Heart right ventricle (tissue), 16 donors: ENCODE measurements around the gene PYGO2. TPM values are rescaled to one million over a fixed set of nuclear protein-coding genes. Genes with fewer than 3 reads are reported as not detected.

ENCODE experiments used
- ATAC-seq, 8 donors: fragments of 200-7000 bp; cut with Tn5 transposase; one replicate each; pipeline ENCODE4 v1.9.1; 2020; ENCODE audit warnings: mild to moderate bottlenecking in 8 of 8, moderate library complexity in 8 of 8, moderate number of reproducible peaks in 1 of 8
- DNase-seq, 2 donors: peaks; one replicate each; pipeline ENCODE4 v3.0.0-alpha.2; 2020
- H3K27ac ChIP-seq, 10 donors: fragments of 200-600 bp; sonication (generic) in 2 of 10; one replicate each; pipeline versions ENCODE4 v1.5.0 to v1.8.0; 2020 to 2022; ENCODE audit warnings: mild to moderate bottlenecking in 3 of 10
- H3K27me3 ChIP-seq, 7 donors: fragments of 200-600 bp; one replicate each; pipeline ENCODE4 v1.8.0; 2021 to 2022; ENCODE audit warnings: mild to moderate bottlenecking in 2 of 7
- H3K36me3 ChIP-seq, 9 donors: fragments of 200-600 bp; sonication (generic) in 1 of 9; one replicate each; pipeline versions ENCODE4 v1.5.0 to v1.8.0; 2020 to 2022; ENCODE audit warnings: mild to moderate bottlenecking in 2 of 9
- H3K4me1 ChIP-seq, 9 donors: fragments of 200-600 bp; sonication (generic) in 1 of 9; one replicate each; pipeline versions ENCODE4 v1.5.0 to v1.8.0; 2020 to 2022; ENCODE audit warnings: mild to moderate bottlenecking in 4 of 9
- H3K4me3 ChIP-seq, 10 donors: fragments of 200-600 bp; sonication (generic) in 2 of 10; one replicate each; pipeline versions ENCODE4 v1.5.0 to v1.8.0; 2020 to 2022; ENCODE audit warnings: mild to moderate bottlenecking in 7 of 10, moderate library complexity in 2 of 10
- H3K9me3 ChIP-seq, 11 donors: fragments of 200-600 bp in 10 of 11; sonication (generic) in 2 of 11; one replicate each; pipeline versions ENCODE4 v1.5.0 to v1.8.0; 2013 to 2022; ENCODE audit warnings: mild to moderate bottlenecking in 2 of 11, control low read depth in 1 of 11, moderate library complexity in 1 of 11
- CTCF ChIP-seq, 9 donors: fragments of 200-600 bp; sonication (generic) in 2 of 9; IDR thresholded peaks; one replicate each; pipeline versions ENCODE4 v1.5.0 to v1.8.0; 2021 to 2022; ENCODE audit warnings: antibody characterized with exemption in 9 of 9, mild to moderate bottlenecking in 5 of 9, moderate library complexity in 1 of 9
- WGBS, 2 donors: extraction: QIAGEN DNeasy Blood & Tissue Kit; methylation state at CpG; one replicate each; pipeline ENCODE4 v1.1.7; 2013; ENCODE audit warnings: inconsistent platforms in 1 of 2; 5-methylcytosine and 5-hydroxymethylcytosine counted together
- intact Hi-C, 10 donors: fragments of 100-400 bp; cut with DNase I; formaldehyde crosslinking; loops; one replicate each; pipeline versions ENCODE4 v1.11.1 to v1.14.2; 2022
- polyA plus RNA-seq, 2 donors: library from polyadenylated mRNA; stranded (reverse); fragments of 200-250 nt; gene quantifications; one replicate each; pipeline ENCODE4 v1.2.3, GENCODE V29; 2013
- total RNA-seq, 10 donors: library from RNA; stranded (reverse); fragmentation: NEBNext Ultra II Directional in 3 of 10; extraction: Animal tissue kit (Norgen Biotek cat#: 25700) in 3 of 10; gene quantifications; one replicate each; pipeline versions ENCODE4 v1.2.1 to v1.2.4, GENCODE V29; 2021 to 2023
- donor health status: Arrhythmogenic right ventricular cardiomyopathy.
- donor health status: ischemic (EF 13 %, LVEDD 7.1; RV severe dilation, severe dysfunction).
- donor health status: healthy with polysubstance abuse.
- donor health status: DM: no; HTN: yes; CAD: no.
- donor health status: DM: no; HTN: no; CAD: no.
- donor health status: ischemic (EF 25% LVEDD 6.9; RV normal size, moderate dysfunction).
- donor health status: ischemic (EF 25% LVEDD 5.7; RV mildly dilated, moderate dysfunction).
- donor health status: healthy.
- donor health status: DM: yes; HTN: yes; CAD: no.
- donor health status: Ischemic cardiomyopathy.
- donor health status: ischemic (EF 35%, LVEDD 5.7; RV mildly dilated, moderate dysfunction).
- donor health status: nonischemic (EF 11% LVEDD 7.7; RV severe dilation, severe dysfunction).
- donor health status: DM: yes; HTN: yes; CAD: no.
- donor health status: PGD.
- donor health status: ischemic (EF 29% LVEDD 5.4; RV normal size, mild dysfunction).
- donor health status: nonischemic (EF 23%, LVEDD 6.1; RV moderate dilation, normal function).

PYGO2 gene
- total and polyA plus RNA-seq, 12 donors: 8.8 to 18.0 (median 13.8) TPM

DNA sequence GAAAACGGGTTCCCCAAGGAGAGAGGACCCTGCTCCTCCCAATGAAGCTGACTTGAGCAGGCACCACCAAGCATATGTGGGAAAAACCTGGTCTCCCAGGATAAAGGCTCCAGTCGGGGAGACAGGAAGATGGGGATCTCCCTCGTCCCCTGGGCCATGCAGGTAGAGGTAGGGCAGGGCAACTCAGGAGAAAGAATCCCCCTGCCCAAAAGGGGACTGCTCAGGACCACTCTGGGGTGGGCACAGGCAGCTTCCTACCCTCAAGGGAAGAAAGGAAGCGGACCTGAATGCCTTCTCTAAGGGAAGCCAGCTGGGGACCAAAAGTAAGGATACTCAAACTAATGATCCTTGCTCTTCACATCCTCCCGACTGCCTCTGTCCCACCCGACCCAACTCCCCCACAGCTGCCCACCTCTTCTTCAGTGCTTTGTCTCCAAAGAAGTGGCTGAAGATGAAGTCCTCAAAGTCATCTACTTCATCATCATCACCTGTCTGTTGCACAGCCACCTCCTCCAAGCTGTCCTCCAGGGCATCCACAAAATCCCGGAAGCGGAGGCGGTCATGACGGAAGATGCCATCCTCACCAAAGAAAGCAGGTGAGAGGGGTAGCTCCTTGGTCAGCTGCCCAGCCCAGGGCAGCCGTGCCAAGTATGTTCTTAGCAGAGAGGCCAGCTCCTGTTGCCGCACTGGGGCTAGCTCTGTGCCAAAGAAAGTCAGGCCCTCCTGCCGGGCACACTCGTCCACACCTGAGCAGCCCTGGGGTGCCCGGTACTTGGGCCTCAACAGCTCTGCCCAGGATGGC is 16.2 kb downstream of the PYGO2 start:
- H3K27me3 ChIP-seq: no peaks in the 10 kb centered on the region
- no peaks in the 10 kb centered on the region for H3K9me3 ChIP-seq
- H3K4me3 ChIP-seq: no peak overlapping the region
- intact Hi-C loops: no loop called here
- H3K27ac ChIP-seq: peak overlapping the region in 5 of 10 donors; percentile 15 to 60 (median 34)
- ATAC-seq (no peak), DNase-seq (no peak)
- no peak for TF ChIP-seq CTCF (IDR thresholded peaks at IDR 0.05)
- WGBS, 2 donors: 85 to 90% methylated on average over 15 of the region's 15 CpGs
- H3K4me1 ChIP-seq: peaks cover 0 to 47% (median 27%) of the 10 kb centered on the region in 9 donors
- peaks cover 0 to 50% (median 7%) of the 10 kb centered on the region in 9 donors for H3K36me3 ChIP-seq

DNA sequence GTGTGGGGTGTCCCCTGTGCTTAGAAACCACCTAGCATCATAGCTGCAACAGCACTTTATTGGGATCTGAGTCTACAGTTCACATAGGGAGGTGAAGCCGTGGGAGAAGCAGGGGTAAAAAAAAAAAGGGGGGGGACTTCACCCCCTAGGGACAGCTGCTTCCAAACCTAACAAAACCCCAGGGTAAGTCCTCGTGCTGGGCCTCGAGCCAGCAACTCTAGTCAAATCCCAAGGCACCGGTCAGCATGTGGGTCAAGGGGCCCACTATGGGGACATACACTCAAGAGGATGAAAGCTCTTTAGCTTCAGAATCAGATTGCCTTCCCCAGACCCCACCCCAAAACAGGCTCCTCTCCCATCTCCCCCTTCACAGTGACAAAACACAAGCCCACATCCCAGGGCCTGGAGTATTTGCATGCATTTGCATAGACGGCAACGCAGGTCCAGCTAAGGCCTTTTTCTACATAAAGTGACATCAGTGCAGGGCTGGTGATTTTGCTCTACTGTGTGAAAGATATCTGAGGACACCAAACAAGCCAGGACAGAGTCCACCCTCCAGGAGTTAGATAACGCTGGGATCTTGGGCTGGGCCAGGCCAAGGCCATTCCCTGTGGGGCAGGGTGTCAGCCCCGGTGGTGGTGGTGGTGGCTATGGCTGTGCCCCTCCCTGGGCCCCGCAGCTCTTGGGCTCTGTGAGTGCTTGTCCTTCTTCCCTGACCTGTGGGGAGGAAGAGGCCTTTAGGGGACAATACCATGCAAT is 17.0 kb downstream of the PYGO2 start:
- WGBS, 2 donors: 48% methylated on average over 9 of the region's 9 CpGs
- H3K4me1 ChIP-seq: peaks cover 0 to 51% (median 33%) of the 10 kb centered on the region in 9 donors
- H3K36me3 ChIP-seq: peaks cover 0 to 43% (median 7%) of the 10 kb centered on the region in 9 donors
- H3K9me3 ChIP-seq: no peaks in the 10 kb centered on the region
- H3K4me3 ChIP-seq: no peak overlapping the region
- no peak for TF ChIP-seq CTCF (IDR thresholded peaks at IDR 0.05)
- DNase-seq (peak in 1 of 2 donors; percentile 43), ATAC-seq (peak in 2 of 8 donors; percentile 8 to 17)
- intact Hi-C loops: no loop called here
- H3K27me3 ChIP-seq: no peaks in the 10 kb centered on the region
- peak overlapping the region in 8 of 10 donors; percentile 17 to 78 (median 36) for H3K27ac ChIP-seq

GRCh38 chr1:154943649-154944400 is 17.8 kb downstream of the PYGO2 start:
- DNase-seq (peak in 1 of 2 donors; percentile 34), ATAC-seq (peak in 6 of 8 donors; percentile 30 to 60 (median 54))
- WGBS, 2 donors: 46 to 52% methylated on average over 6 of the region's 6 CpGs
- Histone ChIP-seq H3K36me3 (peaks cover 0 to 40% (median 7%) of the 10 kb centered on the region in 9 donors), H3K4me3 (no peak overlapping the region), H3K4me1 (peaks cover 0 to 52% (median 33%) of the 10 kb centered on the region in 9 donors), H3K9me3 (no peaks in the 10 kb centered on the region), H3K27ac (peak overlapping the region in 8 of 10 donors; percentile 17 to 78 (median 36)), H3K27me3 (no peaks in the 10 kb centered on the region)
- peak; percentile 52 to 83 (median 76) for TF ChIP-seq CTCF (IDR thresholded peaks at IDR 0.05)
- intact Hi-C loops: no loop called here
